ENCODE results near the gene BTD. TPM values are rescaled to one million over a fixed set of nuclear protein-coding genes. Genes with fewer than 3 reads are reported as not detected.
A peak's percentile ranks its signal among the peaks of the same experiment; 100 is the strongest.

BTD gene
- total RNA-seq, 1 donor from 2014 or later = 19.3 TPM

- DNase-seq = no peak
Observed at GRCh38 chr3:15665510-15666150, 64.1 kb downstream of the BTD start.

- DNase-seq = no peak
Observed at GRCh38 chr3:15666277-15666676, 64.7 kb downstream of the BTD start.

GRCh38 chr3:15667484-15667883, 65.9 kb downstream of the BTD start:
- DNase-seq = no peak

- DNase-seq = no peak
Observed at GRCh38 chr3:15673536-15673935, 72.0 kb downstream of the BTD start.

GRCh38 chr3:15676259-15676658, 74.7 kb downstream of the BTD start:
- no peak for DNase-seq

GRCh38 chr3:15679306-15679705, 77.8 kb downstream of the BTD start:
- no peak for DNase-seq

- DNase-seq = no peak
Observed at GRCh38 chr3:15681668-15682067, 80.1 kb downstream of the BTD start.

GRCh38 chr3:15682561-15683185, 81.1 kb downstream of the BTD start:
- peak; percentile 30 for DNase-seq

GRCh38 chr3:15683253-15683652, 81.7 kb downstream of the BTD start:
- no peak for DNase-seq

GRCh38 chr3:15685927-15686326, 84.4 kb downstream of the BTD start:
- no peak for DNase-seq

GRCh38 chr3:15690230-15690629, 88.7 kb downstream of the BTD start:
- no peak for DNase-seq

- DNase-seq = no peak
Observed at GRCh38 chr3:15690748-15691147, 89.2 kb downstream of the BTD start.

- DNase-seq = no peak
Observed at GRCh38 chr3:15693355-15693754, 91.8 kb downstream of the BTD start.

GRCh38 chr3:15694628-15695027, 93.1 kb downstream of the BTD start:
- DNase-seq = no peak

Small RNA genes lying within 50 kb of the gene (small RNA-seq; reads per million reads assigned to genes)
- gene MIR3134 (ENCODE audit: low replicate concordance) = not detected

Other genes with a start within 250 kb of the BTD start
- 25.2 TPM for gene METTL6, start 174.2 kb upstream of the BTD start, total RNA-seq
- 14.9 TPM for gene EAF1, start 174.1 kb upstream of the BTD start, total RNA-seq
- gene COLQ, start 80.0 kb upstream of the BTD start, total RNA-seq = 12.1 TPM
- 14.0 TPM for gene HACL1, start 176 bp upstream of the BTD start, total RNA-seq
- gene ANKRD28, start 196.2 kb downstream of the BTD start, total RNA-seq = 87.9 TPM

Measured in tongue (tissue), 3 donors.